Measurements from ENCODE around the gene USP11.

USP11 gene

GRCh38 chrX:47232803-47233332, at the start of gene USP11:
Gene USP11, plus strand, starts transcription at chrX:47233009. Its CDS starts 35 bp downstream, at chrX:47233044.
- peak; percentile 20 for DNase-seq

GRCh38 chrX:47184486-47184885, 48.3 kb upstream of the USP11 start:
- no peak for DNase-seq

DNA sequence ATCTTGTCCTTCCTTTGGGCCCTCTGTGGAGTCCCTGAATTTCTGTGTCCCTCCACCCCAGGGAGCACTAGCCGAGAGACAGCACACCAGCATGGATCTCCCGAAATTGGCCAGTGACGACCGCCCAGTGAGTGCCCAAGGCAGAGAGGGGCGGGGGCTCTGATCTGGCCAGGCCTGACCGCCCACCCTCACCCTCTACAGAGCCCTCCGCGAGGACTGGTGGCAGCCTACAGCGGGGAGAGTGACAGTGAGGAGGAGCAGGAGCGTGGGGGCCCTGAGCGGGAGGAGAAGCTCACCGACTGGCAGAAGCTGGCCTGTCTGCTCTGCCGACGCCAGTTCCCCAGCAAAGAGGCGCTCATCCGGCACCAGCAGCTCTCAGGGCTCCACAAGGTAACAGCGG, 47.6 kb upstream of the USP11 start:
- DNase-seq, result no peak

DNA sequence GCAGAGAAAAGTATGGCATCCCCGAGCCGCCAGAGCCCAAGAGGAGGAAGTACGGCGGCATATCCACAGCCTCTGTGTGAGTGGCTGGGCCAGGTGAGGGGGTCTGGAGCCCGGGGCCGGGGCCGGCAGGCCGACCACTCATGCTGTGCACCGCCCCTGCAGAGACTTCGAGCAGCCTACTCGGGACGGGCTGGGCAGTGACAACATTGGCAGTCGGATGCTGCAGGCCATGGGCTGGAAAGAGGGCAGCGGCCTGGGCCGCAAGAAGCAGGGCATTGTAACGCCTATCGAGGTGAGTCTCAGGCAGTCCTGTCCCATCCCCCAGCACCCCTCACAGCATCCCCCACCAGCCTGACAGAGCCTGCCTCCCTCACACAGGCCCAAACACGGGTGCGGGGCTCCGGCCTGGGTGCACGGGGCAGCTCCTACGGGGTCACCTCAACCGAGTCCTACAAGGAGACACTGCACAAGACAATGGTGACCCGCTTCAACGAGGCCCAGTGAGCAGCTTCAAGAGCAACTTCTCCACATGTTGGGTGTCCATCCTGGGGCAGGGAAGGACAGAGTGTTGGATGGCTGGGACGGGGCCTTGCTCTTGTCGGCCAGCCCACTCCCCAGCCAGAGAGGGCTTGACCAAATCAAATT, 46.6 kb upstream of the USP11 start:
- no peak for DNase-seq

DNA sequence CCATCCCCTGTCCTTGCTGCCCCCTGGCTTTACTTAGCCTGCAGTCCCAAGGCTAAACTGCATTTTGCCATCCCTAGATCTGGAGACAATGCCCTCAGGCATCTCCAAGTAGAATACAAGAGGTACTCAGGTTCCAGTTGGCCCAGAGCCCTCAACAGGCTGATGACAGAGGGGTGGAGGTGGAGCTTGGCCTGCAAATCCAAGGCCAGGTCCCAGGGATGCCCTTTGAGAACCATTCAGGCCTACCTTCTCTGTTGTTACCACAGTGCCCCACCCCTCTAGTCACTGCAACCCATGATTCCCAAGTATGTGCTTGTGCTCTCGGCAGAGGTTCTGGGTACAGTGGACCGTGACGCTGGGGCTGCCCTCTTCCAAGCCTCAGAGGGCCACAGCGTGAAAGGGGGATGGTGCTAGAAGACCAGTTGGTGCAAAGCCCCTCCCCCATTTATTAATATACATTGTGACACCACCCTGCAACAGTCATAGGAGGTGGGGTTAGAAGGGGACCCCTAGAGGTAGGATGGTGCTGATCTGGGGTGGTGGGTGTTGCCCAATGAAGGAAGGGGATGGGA, 45.6 kb upstream of the USP11 start:
- no peak for DNase-seq

GRCh38 chrX:47189906-47190305, 42.9 kb upstream of the USP11 start:
- no peak for DNase-seq

- peak; percentile 90 for DNase-seq
These were observed 42.2 kb upstream of the USP11 start for GRCh38 chrX:47190445-47191269.

DNA sequence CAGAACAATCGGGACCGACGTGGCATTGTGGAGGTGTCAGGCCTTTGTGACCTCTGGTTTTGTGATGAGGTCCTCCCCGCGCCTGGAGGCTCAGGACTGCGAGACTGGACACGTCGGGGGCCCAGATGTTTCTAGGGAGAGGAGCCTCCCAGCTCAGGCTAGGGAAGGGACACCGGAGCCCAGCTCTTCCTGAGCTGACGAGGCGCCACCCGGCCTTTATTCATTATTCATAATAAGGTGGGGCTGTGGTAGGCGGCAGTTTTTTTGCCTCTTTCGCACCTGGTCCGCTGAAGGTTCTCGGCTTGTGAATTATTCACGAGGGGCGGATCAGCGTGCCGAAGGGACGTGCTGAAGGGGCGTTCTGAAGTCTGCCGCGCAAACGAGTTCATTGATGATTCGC, 41.5 kb upstream of the USP11 start:
- DNase-seq, result peak; percentile 33

- DNase-seq, result no peak
These were observed 40.9 kb upstream of the USP11 start for GRCh38 chrX:47191806-47192401.

DNA sequence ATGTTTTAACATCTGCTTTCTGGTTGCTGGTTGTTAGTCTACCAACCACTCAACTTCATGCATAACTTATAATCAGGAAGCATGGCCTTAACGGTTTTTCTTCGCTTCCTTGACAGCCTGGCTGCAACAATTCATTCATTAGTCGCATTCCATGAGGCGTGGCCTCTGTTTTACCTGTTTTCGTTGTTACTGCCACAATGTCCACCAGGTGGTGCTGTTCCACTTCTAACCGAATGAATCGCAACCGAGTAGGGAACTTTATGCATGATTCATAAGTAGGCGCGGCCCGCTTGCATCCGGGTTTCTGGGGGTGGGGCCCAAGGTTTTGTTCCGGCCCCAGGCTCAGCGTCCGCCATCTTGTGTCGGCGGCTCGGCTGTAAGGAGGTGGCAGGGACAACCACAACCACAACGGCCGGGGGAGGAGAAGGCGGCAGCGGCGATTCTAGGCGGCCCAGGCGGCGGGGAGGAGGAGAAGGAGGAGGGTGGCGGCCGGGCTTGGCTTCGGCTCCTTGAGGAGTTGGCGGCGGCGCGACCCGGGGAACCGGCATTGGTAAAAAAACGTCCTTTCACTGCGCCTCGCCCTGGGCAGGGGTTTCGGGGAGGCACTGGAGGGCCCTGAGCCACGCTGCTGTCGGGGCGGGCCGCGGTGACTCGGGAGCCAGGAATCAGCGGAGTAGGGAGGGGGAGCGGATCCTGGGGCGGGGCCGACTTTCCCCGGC, 39.2 kb upstream of the USP11 start, which contains the start of gene UBA1:
TSS of gene UBA1 (plus strand) at position 355 of the 719 bp plus-strand sequence. CDS start 4,974 bp downstream, outside the sequence.
- DNase-seq, result peak; percentile 78

DNA sequence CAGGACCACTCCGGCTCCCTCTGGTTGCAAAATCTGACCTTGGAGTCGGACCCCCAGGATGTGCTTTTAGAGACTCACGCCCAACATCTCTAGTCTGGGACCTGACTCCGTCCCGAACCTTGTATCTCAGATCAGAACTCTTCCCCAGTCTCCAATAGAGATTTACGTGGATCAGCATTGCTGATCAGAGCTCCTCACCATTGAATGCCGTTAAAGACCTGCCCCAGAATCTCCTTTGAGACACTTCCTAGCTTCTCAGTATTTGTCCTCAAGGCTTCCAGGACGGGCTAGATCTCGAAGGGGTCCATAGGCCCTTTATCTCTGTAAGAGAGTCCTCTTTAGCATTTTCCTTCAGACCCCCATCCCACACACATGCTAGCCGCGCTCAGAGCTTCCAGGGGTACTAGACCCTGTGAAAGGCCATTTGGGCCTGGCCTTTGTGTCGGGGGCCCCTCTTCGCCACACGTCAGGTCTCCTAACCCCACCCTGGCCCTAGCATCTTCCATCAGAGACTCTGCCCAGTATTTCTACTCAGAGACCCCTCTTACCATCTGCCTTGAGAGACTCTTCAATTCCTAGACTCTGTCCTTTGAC, 38.5 kb upstream of the USP11 start:
- no peak for DNase-seq

DNA sequence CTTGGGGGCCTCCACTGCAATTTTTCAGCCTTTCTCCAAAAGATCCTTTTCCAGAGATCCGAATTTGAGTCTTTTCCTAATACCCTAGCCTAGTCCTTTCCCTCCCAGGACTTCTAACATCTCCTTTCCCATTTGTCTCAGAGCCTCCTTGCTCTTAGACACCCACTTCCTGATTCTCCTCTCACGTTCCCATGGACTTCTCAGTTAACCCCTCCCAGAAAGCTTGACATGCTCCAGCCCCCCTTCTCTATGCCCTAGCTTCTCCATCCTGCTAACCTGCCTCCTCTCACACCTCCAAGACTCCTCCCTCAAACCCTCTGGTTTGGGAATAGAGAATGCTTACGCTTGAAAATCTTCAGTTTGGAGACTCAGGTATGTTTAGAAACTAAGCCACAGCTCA, 36.7 kb upstream of the USP11 start:
- DNase-seq, result no peak

- DNase-seq, result no peak
These were observed 35.3 kb upstream of the USP11 start for GRCh38 chrX:47197526-47197925.

DNA sequence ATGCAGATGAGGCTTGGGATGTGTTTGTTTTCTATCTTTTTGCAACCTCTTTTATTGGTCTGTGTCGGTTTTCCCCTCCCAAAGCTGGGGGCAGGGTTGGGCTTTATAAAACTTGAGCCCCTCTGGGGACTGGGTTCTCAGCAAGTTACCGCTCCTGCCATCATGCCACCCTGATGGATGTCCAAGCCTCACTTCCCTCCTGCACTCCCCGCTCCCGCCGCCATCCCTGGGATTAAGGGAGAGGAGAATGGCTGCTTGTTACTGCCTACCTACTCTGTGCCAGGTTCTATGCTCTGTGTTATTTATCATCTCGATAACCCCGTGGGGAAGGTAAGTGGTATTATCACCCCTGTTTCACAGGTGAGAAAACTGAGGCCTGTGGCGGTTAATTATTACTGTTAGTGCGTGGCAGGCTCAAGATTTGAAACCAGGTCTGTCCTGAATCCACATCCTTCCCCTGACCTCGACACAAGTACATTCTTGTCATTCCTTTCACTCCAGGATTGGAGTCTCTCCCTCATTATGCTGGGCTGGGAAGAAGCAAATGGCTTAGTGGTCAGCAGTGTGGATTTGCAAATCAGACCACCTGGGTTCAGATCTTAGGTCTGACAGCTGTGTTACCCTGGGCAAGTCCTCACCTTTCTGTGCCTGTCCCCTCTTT, 34.7 kb upstream of the USP11 start:
- DNase-seq, result no peak

GRCh38 chrX:47198687-47199080, 34.1 kb upstream of the USP11 start:
- DNase-seq, result no peak

- DNase-seq, result no peak
These were observed 33.5 kb upstream of the USP11 start for GRCh38 chrX:47199286-47199685.

- DNase-seq, result no peak
These were observed 32.2 kb upstream of the USP11 start for GRCh38 chrX:47200385-47201150.

DNA sequence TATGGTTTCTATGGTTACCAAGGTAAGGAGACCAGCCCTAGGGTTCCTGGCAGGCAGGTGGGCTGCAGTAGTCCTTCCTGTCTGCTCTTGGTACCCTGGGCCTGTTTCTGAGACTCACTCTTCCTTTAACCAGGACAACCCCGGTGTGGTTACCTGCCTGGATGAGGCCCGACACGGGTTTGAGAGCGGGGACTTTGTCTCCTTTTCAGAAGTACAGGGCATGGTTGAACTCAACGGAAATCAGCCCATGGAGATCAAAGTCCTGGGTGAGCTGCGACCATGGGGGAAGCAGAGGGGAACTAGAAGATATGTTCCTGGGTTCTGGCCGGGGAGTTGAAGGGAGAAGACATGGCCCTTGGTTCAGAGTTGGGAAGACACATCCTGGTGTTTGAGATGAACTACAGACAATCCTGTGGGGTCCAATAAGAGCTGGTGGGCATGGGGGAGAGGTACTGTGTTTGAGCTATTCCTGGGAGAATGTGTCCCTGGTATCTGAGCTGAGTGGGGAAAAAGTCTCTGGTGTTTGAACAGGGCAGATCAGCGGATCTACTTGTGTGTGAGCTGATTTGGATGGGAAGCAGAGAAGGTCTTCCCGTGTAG, 31.4 kb upstream of the USP11 start:
- DNase-seq, result no peak

DNA sequence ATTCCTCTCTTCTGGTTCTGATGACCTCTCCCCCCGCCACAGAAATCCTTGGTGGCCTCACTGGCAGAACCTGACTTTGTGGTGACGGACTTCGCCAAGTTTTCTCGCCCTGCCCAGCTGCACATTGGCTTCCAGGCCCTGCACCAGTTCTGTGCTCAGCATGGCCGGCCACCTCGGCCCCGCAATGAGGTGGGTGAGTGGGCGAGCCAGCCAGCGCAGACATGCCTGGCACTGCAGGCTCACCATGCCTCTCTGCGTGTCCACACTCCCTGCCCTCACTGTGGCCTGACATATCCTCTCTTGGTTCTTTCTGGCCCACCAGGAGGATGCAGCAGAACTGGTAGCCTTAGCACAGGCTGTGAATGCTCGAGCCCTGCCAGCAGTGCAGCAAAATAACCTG, 30.5 kb upstream of the USP11 start:
- no peak for DNase-seq

DNA sequence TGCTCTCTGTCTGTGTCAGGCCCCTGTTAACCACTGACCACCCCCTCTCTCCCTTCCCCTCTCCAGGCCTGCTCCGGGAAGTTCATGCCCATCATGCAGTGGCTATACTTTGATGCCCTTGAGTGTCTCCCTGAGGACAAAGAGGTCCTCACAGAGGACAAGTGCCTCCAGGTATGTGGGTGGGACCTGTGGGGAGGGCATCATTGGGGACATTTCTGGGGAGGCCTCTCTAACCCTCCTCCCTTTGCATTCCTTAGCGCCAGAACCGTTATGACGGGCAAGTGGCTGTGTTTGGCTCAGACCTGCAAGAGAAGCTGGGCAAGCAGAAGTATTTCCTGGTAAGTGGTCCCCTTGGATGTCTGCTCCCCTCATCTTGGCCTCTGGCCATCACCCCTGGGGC, 29.9 kb upstream of the USP11 start:
- no peak for DNase-seq
